ENCODE data around the gene SERPINB2.

DNA sequence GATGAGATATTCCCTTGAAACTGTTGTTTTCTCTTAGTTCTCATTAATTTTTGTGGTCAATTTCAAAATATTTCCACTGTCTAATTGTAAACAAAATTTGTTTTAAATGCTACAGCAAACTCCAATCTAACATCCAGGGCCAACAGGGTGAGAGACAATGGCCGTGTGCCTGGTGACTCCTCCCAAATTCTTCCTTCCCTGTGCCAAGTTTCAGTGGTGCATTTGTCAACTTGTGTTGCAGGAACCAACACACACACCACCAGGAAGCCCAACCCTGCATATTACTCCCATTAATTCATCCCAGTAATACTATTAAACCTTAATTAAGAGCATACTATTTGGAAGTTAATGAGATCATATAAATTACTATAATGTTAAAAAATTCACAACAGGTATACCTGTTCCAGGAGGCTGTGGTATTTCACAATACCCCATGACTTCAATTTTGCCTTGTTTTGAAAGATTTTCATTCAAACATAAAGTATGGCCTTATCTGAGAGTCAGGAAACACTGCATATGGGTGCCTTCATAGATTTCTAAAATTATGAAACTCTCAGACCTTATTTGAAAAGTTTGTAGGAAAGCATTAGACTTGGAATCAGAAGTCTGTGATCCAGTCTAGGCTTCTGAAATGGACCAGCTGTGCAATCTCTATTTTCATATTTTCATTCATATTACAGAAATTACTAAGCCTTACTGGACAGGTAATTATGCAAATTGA is 1.1 kb downstream of the SERPINB2 start:
- TF ChIP-seq, protein P1, sequence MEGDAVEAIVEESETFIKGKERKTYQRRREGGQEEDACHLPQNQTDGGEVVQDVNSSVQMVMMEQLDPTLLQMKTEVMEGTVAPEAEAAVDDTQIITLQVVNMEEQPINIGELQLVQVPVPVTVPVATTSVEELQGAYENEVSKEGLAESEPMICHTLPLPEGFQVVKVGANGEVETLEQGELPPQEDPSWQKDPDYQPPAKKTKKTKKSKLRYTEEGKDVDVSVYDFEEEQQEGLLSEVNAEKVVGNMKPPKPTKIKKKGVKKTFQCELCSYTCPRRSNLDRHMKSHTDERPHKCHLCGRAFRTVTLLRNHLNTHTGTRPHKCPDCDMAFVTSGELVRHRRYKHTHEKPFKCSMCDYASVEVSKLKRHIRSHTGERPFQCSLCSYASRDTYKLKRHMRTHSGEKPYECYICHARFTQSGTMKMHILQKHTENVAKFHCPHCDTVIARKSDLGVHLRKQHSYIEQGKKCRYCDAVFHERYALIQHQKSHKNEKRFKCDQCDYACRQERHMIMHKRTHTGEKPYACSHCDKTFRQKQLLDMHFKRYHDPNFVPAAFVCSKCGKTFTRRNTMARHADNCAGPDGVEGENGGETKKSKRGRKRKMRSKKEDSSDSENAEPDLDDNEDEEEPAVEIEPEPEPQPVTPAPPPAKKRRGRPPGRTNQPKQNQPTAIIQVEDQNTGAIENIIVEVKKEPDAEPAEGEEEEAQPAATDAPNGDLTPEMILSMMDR (IDR thresholded peaks at IDR 0.05) = no peak
- no peak for TF ChIP-seq EZH2 (IDR thresholded peaks at IDR 0.05; ENCODE audit: borderline replicate concordance, insufficient read depth, low read depth, low read length, poor library complexity, severe bottlenecking)
